Measurements from ENCODE around the gene GPR173. TPM values are rescaled to one million over a fixed set of nuclear protein-coding genes. Genes with fewer than 3 reads are reported as not detected.

The GPR173 gene
- total and polyA plus RNA-seq, 2 experiments from 2014 or later, result 0.92 to 7.7 TPM

DNA sequence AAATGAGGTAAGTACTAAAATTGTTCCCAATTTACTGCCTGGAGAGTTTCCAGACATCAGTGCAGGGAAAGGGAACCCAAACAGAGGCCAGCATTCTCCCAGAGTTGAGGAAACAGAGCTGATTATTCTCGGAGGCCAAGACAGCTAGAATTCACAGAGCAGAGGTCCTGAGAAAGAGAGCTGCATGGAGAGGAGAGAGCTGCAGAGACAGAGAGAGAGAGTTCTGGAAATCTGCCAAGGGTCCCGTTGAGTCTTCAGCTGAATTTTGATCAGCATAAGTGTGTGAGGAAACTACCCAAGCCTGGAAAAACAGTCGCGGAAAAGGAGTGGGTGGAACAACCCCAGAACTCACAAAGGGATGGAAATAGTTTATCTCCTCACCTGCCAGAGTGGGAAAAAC, 43.8 kb upstream of the GPR173 start (continued):
- TF ChIP-seq, protein P1, sequence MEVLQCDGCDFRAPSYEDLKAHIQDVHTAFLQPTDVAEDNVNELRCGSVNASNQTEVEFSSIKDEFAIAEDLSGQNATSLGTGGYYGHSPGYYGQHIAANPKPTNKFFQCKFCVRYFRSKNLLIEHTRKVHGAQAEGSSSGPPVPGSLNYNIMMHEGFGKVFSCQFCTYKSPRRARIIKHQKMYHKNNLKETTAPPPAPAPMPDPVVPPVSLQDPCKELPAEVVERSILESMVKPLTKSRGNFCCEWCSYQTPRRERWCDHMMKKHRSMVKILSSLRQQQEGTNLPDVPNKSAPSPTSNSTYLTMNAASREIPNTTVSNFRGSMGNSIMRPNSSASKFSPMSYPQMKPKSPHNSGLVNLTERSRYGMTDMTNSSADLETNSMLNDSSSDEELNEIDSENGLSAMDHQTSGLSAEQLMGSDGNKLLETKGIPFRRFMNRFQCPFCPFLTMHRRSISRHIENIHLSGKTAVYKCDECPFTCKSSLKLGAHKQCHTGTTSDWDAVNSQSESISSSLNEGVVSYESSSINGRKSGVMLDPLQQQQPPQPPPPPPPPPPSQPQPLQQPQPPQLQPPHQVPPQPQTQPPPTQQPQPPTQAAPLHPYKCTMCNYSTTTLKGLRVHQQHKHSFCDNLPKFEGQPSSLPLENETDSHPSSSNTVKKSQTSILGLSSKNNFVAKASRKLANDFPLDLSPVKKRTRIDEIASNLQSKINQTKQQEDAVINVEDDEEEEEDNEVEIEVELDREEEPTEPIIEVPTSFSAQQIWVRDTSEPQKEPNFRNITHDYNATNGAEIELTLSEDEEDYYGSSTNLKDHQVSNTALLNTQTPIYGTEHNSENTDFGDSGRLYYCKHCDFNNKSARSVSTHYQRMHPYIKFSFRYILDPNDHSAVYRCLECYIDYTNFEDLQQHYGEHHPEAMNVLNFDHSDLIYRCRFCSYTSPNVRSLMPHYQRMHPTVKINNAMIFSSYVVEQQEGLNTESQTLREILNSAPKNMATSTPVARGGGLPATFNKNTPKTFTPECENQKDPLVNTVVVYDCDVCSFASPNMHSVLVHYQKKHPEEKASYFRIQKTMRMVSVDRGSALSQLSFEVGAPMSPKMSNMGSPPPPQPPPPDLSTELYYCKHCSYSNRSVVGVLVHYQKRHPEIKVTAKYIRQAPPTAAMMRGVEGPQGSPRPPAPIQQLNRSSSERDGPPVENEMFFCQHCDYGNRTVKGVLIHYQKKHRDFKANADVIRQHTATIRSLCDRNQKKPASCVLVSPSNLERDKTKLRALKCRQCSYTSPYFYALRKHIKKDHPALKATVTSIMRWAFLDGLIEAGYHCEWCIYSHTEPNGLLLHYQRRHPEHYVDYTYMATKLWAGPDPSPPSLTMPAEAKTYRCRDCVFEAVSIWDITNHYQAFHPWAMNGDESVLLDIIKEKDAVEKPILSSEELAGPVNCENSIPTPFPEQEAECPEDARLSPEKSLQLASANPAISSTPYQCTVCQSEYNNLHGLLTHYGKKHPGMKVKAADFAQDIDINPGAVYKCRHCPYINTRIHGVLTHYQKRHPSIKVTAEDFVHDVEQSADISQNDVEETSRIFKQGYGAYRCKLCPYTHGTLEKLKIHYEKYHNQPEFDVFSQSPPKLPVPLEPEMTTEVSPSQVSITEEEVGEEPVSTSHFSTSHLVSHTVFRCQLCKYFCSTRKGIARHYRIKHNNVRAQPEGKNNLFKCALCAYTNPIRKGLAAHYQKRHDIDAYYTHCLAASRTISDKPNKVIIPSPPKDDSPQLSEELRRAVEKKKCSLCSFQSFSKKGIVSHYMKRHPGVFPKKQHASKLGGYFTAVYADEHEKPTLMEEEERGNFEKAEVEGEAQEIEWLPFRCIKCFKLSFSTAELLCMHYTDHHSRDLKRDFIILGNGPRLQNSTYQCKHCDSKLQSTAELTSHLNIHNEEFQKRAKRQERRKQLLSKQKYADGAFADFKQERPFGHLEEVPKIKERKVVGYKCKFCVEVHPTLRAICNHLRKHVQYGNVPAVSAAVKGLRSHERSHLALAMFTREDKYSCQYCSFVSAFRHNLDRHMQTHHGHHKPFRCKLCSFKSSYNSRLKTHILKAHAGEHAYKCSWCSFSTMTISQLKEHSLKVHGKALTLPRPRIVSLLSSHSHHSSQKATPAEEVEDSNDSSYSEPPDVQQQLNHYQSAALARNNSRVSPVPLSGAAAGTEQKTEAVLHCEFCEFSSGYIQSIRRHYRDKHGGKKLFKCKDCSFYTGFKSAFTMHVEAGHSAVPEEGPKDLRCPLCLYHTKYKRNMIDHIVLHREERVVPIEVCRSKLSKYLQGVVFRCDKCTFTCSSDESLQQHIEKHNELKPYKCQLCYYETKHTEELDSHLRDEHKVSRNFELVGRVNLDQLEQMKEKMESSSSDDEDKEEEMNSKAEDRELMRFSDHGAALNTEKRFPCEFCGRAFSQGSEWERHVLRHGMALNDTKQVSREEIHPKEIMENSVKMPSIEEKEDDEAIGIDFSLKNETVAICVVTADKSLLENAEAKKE (CRISPR knock-in tag; IDR thresholded peaks at IDR 0.05), result no peak
- TF ChIP-seq ZNF331 (CRISPR knock-in tag; IDR thresholded peaks at IDR 0.05; ENCODE audit: low read depth) (no peak), JUNB (IDR thresholded peaks at IDR 0.05; ENCODE audit: unreplicated experiment) (no peak), ZNF114 (CRISPR knock-in tag; IDR thresholded peaks at IDR 0.05) (no peak), NANOG (IDR thresholded peaks at IDR 0.05; ENCODE audit: borderline replicate concordance) (no peak)

DNA sequence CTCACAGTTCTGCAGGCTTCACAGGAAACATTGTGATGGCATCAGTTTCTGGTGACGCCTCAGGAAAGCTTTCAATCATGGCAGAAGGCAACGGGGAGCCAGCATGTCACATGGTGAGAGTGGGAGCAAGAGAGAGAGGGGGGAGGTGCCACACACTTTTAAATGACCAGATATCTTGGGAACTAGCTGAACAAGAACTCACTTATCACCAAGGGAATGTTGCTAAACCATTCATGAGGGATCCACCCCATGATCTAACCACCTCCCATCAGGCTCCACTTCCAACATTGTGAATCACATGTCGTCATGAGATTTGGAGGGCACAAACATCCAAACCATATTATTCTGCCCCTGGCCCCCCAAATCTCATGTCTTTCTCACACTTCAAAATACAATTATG, 43.3 kb upstream of the GPR173 start:
- H3K36me3 ChIP-seq (ENCODE audit: insufficient read depth), result no peaks in the 10 kb centered on the region
- no peaks in the 10 kb centered on the region for H4K20me1 ChIP-seq (replicated peaks; ENCODE audit: insufficient read depth)
- no peaks in the 10 kb centered on the region for H3K79me2 ChIP-seq (replicated peaks; ENCODE audit: insufficient read depth)
- no peak for ATAC-seq
- Mint-ChIP-seq H3K4me3 (no peak overlapping the region), H3K27me3 (ENCODE audit: insufficient read depth, low read depth, poor library complexity) (peaks cover 2% of the 10 kb centered on the region), H3K9me3 (peaks cover 2% of the 10 kb centered on the region; the same call in 1 of the 3 replicates), H3K4me1 (0 out of 3 replicates have a peak, but pooled peaks cover 4% of the 10 kb centered on the region), H3K36me3 (ENCODE audit: low read depth) (no peaks in the 10 kb centered on the region), H3K27ac (no peak overlapping the region)
- no peaks in the 10 kb centered on the region for H3K4me1 ChIP-seq (ENCODE audit: insufficient read depth)
- H2AFZ ChIP-seq, result no peak overlapping the region
- no peaks in the 10 kb centered on the region for H3F3A ChIP-seq (replicated peaks; ENCODE audit: low read depth)
- H3K4me3 ChIP-seq, result no peak overlapping the region
- no peak for DNase-seq (ENCODE audit: low spot score)
- H3K4me2 ChIP-seq, result no peak overlapping the region
- H3K27me3 ChIP-seq (ENCODE audit: insufficient read depth), result peaks cover 20% of the 10 kb centered on the region
- no peak overlapping the region for H3K27ac ChIP-seq (ENCODE audit: low read depth)
- no peaks in the 10 kb centered on the region for H3K9me2 ChIP-seq (ENCODE audit: insufficient read depth)
- TF ChIP-seq JUNB (IDR thresholded peaks at IDR 0.05; ENCODE audit: unreplicated experiment), result no peak
- TF ChIP-seq, protein P2, sequence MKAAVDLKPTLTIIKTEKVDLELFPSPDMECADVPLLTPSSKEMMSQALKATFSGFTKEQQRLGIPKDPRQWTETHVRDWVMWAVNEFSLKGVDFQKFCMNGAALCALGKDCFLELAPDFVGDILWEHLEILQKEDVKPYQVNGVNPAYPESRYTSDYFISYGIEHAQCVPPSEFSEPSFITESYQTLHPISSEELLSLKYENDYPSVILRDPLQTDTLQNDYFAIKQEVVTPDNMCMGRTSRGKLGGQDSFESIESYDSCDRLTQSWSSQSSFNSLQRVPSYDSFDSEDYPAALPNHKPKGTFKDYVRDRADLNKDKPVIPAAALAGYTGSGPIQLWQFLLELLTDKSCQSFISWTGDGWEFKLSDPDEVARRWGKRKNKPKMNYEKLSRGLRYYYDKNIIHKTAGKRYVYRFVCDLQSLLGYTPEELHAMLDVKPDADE (IDR thresholded peaks at IDR 0.05), result no peak
- TF ChIP-seq CREB1 (CRISPR knock-in tag; IDR thresholded peaks at IDR 0.05; ENCODE audit: low read depth), result no peak
- TF ChIP-seq ZNF114 (CRISPR knock-in tag; IDR thresholded peaks at IDR 0.05), result no peak
- TF ChIP-seq STAT1 (IDR thresholded peaks at IDR 0.05; ENCODE audit: unreplicated experiment), result no peak
- TF ChIP-seq NANOG (IDR thresholded peaks at IDR 0.05; ENCODE audit: borderline replicate concordance), result no peak
- TF ChIP-seq, protein P3, sequence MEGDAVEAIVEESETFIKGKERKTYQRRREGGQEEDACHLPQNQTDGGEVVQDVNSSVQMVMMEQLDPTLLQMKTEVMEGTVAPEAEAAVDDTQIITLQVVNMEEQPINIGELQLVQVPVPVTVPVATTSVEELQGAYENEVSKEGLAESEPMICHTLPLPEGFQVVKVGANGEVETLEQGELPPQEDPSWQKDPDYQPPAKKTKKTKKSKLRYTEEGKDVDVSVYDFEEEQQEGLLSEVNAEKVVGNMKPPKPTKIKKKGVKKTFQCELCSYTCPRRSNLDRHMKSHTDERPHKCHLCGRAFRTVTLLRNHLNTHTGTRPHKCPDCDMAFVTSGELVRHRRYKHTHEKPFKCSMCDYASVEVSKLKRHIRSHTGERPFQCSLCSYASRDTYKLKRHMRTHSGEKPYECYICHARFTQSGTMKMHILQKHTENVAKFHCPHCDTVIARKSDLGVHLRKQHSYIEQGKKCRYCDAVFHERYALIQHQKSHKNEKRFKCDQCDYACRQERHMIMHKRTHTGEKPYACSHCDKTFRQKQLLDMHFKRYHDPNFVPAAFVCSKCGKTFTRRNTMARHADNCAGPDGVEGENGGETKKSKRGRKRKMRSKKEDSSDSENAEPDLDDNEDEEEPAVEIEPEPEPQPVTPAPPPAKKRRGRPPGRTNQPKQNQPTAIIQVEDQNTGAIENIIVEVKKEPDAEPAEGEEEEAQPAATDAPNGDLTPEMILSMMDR (conservative IDR thresholded peaks at IDR 0.05; ENCODE audit: low read depth in 2 of 2), result no peak
- TF ChIP-seq EZH2 (IDR thresholded peaks at IDR 0.05; ENCODE audit: low read depth, unreplicated experiment), result no peak
